GM18861 (cell line): ENCODE results near the gene ABHD16A.

Source experiments
- ATAC-seq: cut with Tn5 transposase; IDR thresholded peaks from one replicate; pipeline ENCODE4 v1.9.1; 2021; ENCODE audit not compliant: unreplicated experiment

The ABHD16A gene

GRCh38 chr6:31702819-31703716, at the start of gene ABHD16A:
Gene ABHD16A, minus strand, starts transcription at chr6:31703324. Its CDS starts 43 bp downstream, at chr6:31703281.
- ATAC-seq = peak; percentile 84

- no peak for ATAC-seq
Observed at GRCh38 chr6:31752739-31753319, 49.7 kb upstream of the ABHD16A start.

DNA sequence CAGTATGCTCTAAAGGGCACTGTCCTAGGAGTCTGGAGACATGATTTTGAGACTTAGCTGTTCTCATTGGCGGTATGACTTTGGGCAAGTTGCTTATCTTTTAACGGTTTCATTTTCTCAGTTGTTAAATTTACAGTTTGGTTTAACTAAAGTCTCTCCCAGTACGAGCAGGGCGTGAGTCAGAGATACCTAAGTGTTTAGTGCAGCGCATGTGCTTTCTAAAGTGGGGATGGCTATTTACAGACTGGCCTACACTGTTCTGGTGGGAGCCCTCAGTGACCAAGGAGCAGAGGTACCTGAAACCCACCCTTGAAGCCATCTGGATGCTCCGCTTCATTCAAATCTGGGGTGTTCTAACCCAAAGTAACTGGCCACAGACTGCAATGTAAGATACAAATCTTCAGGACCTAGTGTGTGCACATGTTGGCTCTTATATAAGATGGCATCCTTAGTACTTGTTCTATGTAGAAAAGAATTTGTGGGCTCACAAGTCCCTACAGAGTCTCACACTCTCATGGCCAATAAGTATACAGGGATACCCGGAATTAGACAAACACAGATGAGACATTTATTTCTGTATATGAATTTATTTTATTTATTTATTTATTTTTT, 47.4 kb upstream of the ABHD16A start:
- no peak for ATAC-seq

GRCh38 chr6:31749301-31750036, 46.3 kb upstream of the ABHD16A start:
- no peak for ATAC-seq

GRCh38 chr6:31744422-31744821, 41.3 kb upstream of the ABHD16A start:
- ATAC-seq = no peak

DNA sequence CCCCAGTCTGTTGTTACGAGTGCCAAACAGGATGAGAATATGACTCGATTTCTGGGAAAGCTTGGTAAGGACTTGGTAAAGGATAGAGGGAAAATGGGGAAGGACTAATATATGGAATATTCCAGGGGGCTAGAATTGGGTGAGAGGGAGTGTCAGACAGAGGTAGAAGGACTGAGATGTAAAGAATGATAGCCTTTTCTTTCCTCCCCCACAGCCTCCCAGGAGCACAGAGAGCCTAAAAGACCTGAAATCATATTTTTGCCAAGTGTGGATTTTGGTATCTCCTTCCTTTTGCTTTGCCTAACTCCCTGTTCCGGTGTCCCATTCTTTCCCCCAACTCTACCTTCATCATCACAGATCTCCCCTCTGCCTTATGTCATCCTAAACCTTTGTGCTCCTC, 39.8 kb upstream of the ABHD16A start:
- ATAC-seq = no peak

DNA sequence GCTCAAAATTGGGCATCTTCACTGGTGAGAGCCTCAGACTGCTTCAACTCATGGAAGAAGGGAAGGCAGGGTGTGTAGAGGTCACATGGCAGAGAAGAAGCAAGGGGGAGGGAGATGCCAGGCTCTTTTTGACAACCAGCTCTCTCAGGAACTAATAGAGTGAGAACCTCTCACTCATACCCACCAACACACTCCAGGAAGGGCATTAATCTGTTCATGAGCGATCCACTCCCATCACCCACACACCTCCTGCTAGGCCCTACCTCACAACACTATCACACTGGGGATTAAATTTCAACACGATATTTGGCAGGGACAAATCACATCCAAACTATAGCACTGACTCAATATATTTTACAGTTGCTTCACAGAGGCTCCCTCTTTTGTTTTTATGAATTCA, 38.7 kb upstream of the ABHD16A start:
- no peak for ATAC-seq

GRCh38 chr6:31740397-31741223, 37.5 kb upstream of the ABHD16A start:
- ATAC-seq = no peak

GRCh38 chr6:31739639-31740396, 36.7 kb upstream of the ABHD16A start, which contains the start of gene MSH5:
Gene MSH5, plus strand, starts transcription at chr6:31740005. Its CDS starts 462 bp downstream, at chr6:31740467.
- peak; percentile 55 for ATAC-seq

DNA sequence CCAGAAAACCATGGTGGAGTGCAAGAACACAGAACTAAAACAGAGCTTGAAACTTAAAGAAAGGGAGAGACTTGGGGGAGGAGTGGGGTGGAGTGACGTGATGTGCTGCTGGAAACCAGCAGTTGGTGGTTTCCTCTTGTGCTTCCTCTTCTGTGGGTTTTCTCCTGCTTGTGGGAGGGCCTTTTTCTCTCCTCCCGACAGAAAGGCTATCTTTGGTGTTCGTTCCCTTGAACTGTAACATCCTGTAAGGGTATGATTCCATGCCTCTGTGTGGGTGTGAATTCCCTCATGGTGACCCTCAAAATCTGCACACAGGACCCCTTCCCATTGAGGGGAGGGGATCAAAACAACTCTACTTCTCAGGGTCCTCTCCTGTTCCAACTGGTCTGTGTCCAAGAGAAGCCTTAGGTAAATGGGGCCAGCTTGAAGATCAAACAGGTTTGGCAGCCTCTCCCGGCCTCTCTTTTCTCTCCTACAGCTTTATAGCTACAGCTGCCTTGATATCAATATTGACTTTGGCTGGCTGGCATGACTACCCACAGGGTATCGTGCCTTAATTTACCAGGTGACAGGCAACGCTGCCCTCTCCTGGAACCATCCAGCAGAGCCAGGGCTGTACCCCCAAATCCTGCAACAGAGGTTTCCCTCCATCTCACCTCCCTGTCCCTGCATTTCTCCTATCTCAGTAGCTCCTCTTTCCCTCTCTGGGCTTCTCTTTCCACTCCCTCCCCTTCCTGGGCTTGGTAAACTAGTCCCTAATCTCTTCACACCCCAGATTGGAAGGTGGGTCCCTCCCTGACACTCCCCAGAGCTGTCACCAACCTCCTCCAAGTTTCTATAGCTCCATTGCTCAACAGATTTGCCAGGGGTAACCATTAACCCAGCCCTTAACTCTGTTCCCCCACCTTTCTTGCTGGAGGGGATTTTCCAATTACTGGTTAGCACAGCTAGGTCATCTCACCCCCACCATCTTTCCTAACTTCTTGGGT, 35.2 kb upstream of the ABHD16A start:
- no peak for ATAC-seq

- no peak for ATAC-seq
Observed at GRCh38 chr6:31737315-31737990, 34.3 kb upstream of the ABHD16A start.

GRCh38 chr6:31736768-31737314, 33.7 kb upstream of the ABHD16A start:
- no peak for ATAC-seq

GRCh38 chr6:31736021-31736767, 33.1 kb upstream of the ABHD16A start, which contains the start of gene CLIC1:
Gene CLIC1, minus strand, starts transcription at chr6:31736530. Its CDS starts 230 bp downstream, at chr6:31736300.
- no peak for ATAC-seq

- ATAC-seq = no peak
Observed at GRCh38 chr6:31734821-31735406, 31.8 kb upstream of the ABHD16A start.

DNA sequence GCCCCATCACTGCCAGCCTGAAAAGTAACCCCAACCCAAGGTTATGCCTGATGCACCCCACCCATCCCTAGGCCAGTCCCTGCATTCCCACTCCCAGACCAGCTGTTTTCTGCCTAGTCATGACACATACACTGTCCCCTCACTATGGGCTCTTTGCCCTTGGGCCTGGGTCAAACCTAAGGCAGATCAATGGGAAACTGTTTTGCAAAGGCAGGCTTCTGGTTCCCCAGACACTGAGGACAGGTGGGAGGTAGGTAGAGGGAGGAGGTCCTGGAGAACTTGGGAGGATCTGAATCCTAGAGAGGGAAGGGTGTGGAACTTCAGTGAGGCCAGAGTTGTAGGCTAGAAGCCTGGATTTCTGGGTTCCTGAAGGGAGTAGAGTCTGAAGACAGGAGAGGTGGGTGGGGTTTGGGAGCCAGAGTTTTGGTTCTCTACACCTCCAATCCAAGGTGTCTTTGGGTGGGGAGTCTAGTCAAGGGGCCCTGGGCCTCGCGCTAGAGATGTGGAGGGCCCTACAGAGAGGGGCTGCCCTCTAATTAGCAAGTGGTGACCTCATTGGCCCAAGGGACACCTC, 31.2 kb upstream of the ABHD16A start:
- ATAC-seq = no peak

GRCh38 chr6:31733734-31734133, 30.6 kb upstream of the ABHD16A start:
- no peak for ATAC-seq
